KMS-11 (cell line): ENCODE results near the gene SOX18.

Source experiments
- H2AFZ ChIP-seq: fragments of 200-600 bp; sonication (generic); 2 replicates; pipeline ENCODE4 v1.6.1; 2016; ENCODE audit warnings: antibody characterized with exemption, mixed run types, low read depth
- H3K27ac ChIP-seq: fragments of 200-600 bp; sonication (generic); 2 replicates; pipeline ENCODE4 v1.6.1; 2016; ENCODE audit warnings: mild to moderate bottlenecking, mixed run types
- H3K27me3 ChIP-seq: fragments of 200-600 bp; sonication (generic); 2 replicates; pipeline ENCODE4 v1.6.1; 2017; ENCODE audit warnings: mild to moderate bottlenecking, low read depth, mixed run types, moderate library complexity; ENCODE audit not compliant: insufficient read depth
- H3K36me3 ChIP-seq: fragments of 200-600 bp; sonication (generic); 2 replicates; pipeline ENCODE4 v1.6.1; 2017; ENCODE audit warnings: mild to moderate bottlenecking, mixed run types; ENCODE audit not compliant: insufficient read depth
- H3K4me1 ChIP-seq: fragments of 200-600 bp; sonication (generic); 2 replicates; pipeline ENCODE4 v1.6.1; 2016; ENCODE audit warnings: mild to moderate bottlenecking, low read depth, mixed run types; ENCODE audit not compliant: poor library complexity, severe bottlenecking
- H3K4me2 ChIP-seq: fragments of 200-600 bp; sonication (generic); 2 replicates; pipeline ENCODE4 v1.7.0; 2016; ENCODE audit warnings: mild to moderate bottlenecking, mixed run types
- H3K4me3 ChIP-seq: fragments of 200-600 bp; sonication (generic); IDR thresholded peaks from 2 replicates; pipeline ENCODE4 v1.6.1; 2017; ENCODE audit warnings: low read depth, low read length, mixed read lengths; ENCODE audit not compliant: insufficient read depth
- H3K79me2 ChIP-seq: fragments of 200-600 bp; sonication (generic); 2 replicates; pipeline ENCODE4 v1.6.1; 2016; ENCODE audit warnings: low read depth, mixed run types; ENCODE audit not compliant: insufficient read depth
- H3K9ac ChIP-seq: fragments of 200-600 bp; sonication (generic); 2 replicates; pipeline ENCODE4 v1.6.1; 2016; ENCODE audit warnings: mild to moderate bottlenecking, mixed run types
- H4K20me1 ChIP-seq: fragments of 200-600 bp; sonication (generic); 2 replicates; pipeline ENCODE4 v1.6.1; 2016; ENCODE audit warnings: mild to moderate bottlenecking, mixed run types; ENCODE audit not compliant: insufficient read depth
- TF ChIP-seq, protein P1 (sequence below): fragments of 200-600 bp; sonication (generic); conservative IDR thresholded peaks from 2 replicates; pipeline ENCODE4 v1.6.1; 2017; ENCODE audit warnings: low read depth, mild to moderate bottlenecking, antibody characterized with exemption, low read length, moderate library complexity, mixed read lengths

Gene SOX18

GRCh38 chr20:64009811-64010387 lies 39.5 kb downstream of the SOX18 start:
- Histone ChIP-seq H3K4me3 (no peak overlapping the region), H3K27me3 (no peaks in the 10 kb centered on the region), H4K20me1 (no peaks in the 10 kb centered on the region), H3K4me2 (no peak overlapping the region), H3K9ac (no peak overlapping the region), H3K27ac (no peak overlapping the region), H3K79me2 (no peaks in the 10 kb centered on the region), H3K4me1 (no peaks in the 10 kb centered on the region), H3K36me3 (peaks cover 22% of the 10 kb centered on the region; the same call in 1 of the 2 replicates), H2AFZ (no peak overlapping the region)
- TF ChIP-seq, protein P1, sequence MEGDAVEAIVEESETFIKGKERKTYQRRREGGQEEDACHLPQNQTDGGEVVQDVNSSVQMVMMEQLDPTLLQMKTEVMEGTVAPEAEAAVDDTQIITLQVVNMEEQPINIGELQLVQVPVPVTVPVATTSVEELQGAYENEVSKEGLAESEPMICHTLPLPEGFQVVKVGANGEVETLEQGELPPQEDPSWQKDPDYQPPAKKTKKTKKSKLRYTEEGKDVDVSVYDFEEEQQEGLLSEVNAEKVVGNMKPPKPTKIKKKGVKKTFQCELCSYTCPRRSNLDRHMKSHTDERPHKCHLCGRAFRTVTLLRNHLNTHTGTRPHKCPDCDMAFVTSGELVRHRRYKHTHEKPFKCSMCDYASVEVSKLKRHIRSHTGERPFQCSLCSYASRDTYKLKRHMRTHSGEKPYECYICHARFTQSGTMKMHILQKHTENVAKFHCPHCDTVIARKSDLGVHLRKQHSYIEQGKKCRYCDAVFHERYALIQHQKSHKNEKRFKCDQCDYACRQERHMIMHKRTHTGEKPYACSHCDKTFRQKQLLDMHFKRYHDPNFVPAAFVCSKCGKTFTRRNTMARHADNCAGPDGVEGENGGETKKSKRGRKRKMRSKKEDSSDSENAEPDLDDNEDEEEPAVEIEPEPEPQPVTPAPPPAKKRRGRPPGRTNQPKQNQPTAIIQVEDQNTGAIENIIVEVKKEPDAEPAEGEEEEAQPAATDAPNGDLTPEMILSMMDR, result no peak

GRCh38 chr20:64006902-64007301 lies 42.5 kb downstream of the SOX18 start:
- TF ChIP-seq, protein P1, result no peak

DNA sequence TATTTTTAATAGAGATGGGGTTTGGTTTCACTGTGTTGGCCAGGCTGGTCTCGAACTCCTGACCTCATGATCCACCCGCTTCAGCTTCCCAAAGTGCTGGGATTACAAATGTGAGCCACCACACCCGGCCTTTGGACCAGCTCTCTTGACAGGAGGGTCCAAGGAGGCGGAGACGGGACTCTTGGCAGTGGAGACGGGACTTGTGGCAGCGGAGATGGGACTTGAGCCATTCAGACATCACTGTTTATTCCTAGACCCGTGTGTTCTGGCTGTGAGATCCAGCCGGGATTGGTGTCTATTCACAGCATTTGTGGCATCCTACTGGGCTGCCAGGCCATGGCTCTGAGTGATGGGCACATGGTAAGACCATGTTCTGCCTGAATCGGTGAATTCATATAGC lies 42.9 kb downstream of the SOX18 start:
- Histone ChIP-seq H3K36me3 (peaks cover 21% of the 10 kb centered on the region; the same call in 1 of the 2 replicates), H3K4me3 (no peak overlapping the region), H3K9ac (no peak overlapping the region), H2AFZ (no peak overlapping the region), H3K27me3 (no peaks in the 10 kb centered on the region), H3K79me2 (no peaks in the 10 kb centered on the region), H4K20me1 (no peaks in the 10 kb centered on the region), H3K4me1 (no peaks in the 10 kb centered on the region), H3K4me2 (no peak overlapping the region), H3K27ac (no peak overlapping the region)
- TF ChIP-seq, protein P1, result no peak

More at GRCh38 chr20:64006902-64007301, 42.5 kb downstream of the SOX18 start:
- no peaks in the 10 kb centered on the region for H3K27me3 ChIP-seq
- H3K4me1 ChIP-seq, result no peaks in the 10 kb centered on the region
- H3K36me3 ChIP-seq, result peaks cover 22% of the 10 kb centered on the region; the same call in 1 of the 2 replicates
- no peak overlapping the region for H3K4me3 ChIP-seq
- no peaks in the 10 kb centered on the region for H3K79me2 ChIP-seq
- no peaks in the 10 kb centered on the region for H4K20me1 ChIP-seq
- no peak overlapping the region for H3K27ac ChIP-seq
- no peak overlapping the region for H3K9ac ChIP-seq
- H3K4me2 ChIP-seq, result no peak overlapping the region
- no peak overlapping the region for H2AFZ ChIP-seq

GRCh38 chr20:64005394-64005793 lies 44.0 kb downstream of the SOX18 start:
- H3K9ac ChIP-seq, result no peak overlapping the region
- H3K4me3 ChIP-seq, result no peak overlapping the region
- no peak overlapping the region for H3K27ac ChIP-seq
- no peaks in the 10 kb centered on the region for H3K79me2 ChIP-seq
- H2AFZ ChIP-seq, result no peak overlapping the region
- no peaks in the 10 kb centered on the region for H3K4me1 ChIP-seq
- TF ChIP-seq, protein P1, result no peak
- H3K4me2 ChIP-seq, result no peak overlapping the region
- H3K27me3 ChIP-seq, result no peaks in the 10 kb centered on the region
- no peaks in the 10 kb centered on the region for H4K20me1 ChIP-seq
- peaks cover 12% of the 10 kb centered on the region; the same call in 1 of the 2 replicates for H3K36me3 ChIP-seq
